ENCODE results near the gene TMPRSS11A.

TMPRSS11A gene

DNA sequence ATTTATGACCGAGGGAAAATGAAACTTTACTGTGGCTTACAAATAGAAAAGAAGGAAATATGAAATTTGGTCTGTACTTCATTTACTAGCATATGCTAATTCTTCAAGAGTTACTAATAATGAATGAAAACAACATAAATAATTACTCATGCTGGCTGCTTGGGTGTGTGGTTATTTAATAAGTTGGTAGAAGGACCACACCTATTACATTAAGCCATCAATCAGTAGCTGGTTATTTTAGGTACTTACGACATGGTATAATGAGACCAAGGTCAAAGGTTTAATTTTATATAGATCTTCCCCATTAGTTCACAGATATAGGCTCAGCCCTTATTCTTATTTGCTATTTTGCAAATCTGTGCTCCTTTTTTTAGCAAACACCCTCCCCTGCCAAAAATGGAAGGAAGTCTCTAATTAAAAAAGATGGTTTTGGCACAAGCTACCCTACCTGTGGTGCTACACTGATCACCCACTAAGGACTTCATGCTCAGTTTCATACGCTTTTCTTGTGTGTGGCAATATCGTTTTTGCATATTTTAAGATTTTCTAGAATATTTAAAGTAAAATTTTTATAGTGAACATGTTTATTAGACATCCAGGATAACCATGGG, 93.6 kb downstream of the TMPRSS11A start:
- DNase-seq (ENCODE audit: low spot score): no peak

DNA sequence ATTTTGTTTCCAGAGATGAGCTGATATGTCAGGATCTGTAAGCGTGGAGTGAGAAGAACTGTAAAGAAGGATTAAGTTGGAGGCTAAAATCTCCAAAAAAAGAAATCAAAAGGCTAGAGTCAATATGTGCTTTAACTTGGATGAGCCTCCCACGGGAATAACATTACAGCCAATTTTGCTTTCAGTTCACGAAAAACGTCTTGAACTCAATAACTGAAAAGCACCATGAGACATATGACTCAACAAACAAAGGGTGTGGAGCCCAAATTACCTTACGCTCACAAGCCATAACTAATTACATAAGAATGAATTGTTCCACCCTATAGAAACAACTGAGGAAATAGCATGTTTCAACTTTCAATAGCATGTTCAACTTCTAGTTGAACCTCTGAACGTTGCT, 101.8 kb downstream of the TMPRSS11A start:
- no peak for DNase-seq (ENCODE audit: low spot score)

Measured in pons (tissue), 1 donor.